OCI-LY7 (cell line): ENCODE results near the gene CEP120.

ENCODE experiments used
- CTCF ChIP-seq: fragments of 200-600 bp; sonication (generic); conservative IDR thresholded peaks from 2 replicates; pipeline ENCODE4 v1.5.1; 2014; ENCODE audit warnings: mild to moderate bottlenecking, antibody characterized with exemption, low read length, moderate library complexity, mixed read lengths
- EZH2phosphoT487 ChIP-seq: fragments of 200-600 bp; sonication (generic); IDR thresholded peaks from 2 replicates; pipeline ENCODE4 v1.6.1; 2018; ENCODE audit warnings: low read depth, borderline replicate concordance, mild to moderate bottlenecking, mixed run types, antibody characterized with exemption, low read length, moderate library complexity, mixed read lengths

DNA sequence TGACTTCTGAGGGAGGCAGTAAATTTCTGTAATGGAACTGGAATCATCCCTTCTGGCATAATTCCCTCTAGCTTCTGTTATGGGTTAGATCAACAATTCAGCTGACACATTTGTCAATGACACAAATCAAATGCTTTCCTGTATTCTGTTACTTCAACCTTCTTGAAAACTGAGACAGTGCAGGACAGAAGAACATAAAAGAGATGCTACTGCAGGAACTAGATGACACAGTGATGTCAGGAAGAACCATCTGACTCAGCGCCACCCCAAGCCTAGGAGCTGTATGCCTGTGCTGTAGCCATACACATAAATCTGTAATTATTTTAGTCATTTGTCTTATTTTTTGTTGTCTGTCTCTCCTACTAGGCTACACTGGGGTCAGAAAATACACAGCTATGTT, 18.2 kb upstream of the CEP120 start:
- TF ChIP-seq CTCF: no peak
- no peak for TF ChIP-seq EZH2phosphoT487
